HepG2 (cell line): ENCODE measurements around the gene FRMD3. TPM values are rescaled to one million over a fixed set of nuclear protein-coding genes. Genes with fewer than 3 reads are reported as not detected.
A peak's percentile ranks its signal among the peaks of the same experiment; 100 is the strongest.
"Not testable (repeated sequence)": the region's sequence is repeated elsewhere in the genome, so short reads cannot be mapped to it uniquely, and the experiment has no call there.

Experiments
- ATAC-seq: fragments of 200-7000 bp; cut with Tn5 transposase; 3 replicates; pipeline ENCODE4 v1.9.1; 2020; ENCODE audit warnings: mild to moderate bottlenecking, moderate library complexity
- BruUV-seq: library from RNA; stranded (reverse); fragments of 400-500 nt; replicated peaks from 2 replicates; lab custom pipeline; 2021; lab: Mats Ljungman, UMichigan
- CTCF ChIA-PET: fragments of 300-600 bp; formaldehyde crosslinking; extraction: SDS; loops from one replicate; lab custom pipeline; 2021; ENCODE audit warnings: low total read pairs, inconsistent platforms, low intra/inter-chr PET ratio; lab: Yijun Ruan, JAX
- POLR2A ChIA-PET: fragments of 350-600 bp; sonication (Branson Sonifier 250); formaldehyde crosslinking; loops from one replicate; lab custom pipeline; 2020; ENCODE audit warnings: antibody characterized with exemption, inconsistent platforms; lab: Yijun Ruan, JAX
- DNase-seq: peaks from one replicate; pipeline ENCODE4 v3.0.0-alpha.2; 2015; ENCODE audit warnings: low spot score
- FAIRE-seq: peaks from 3 replicates; lab custom pipeline; 2011; peaks lifted over from hg19 to GRCh38; lab: Jason Lieb, UNC
- H2AFZ ChIP-seq: one replicate; pipeline ENCODE4 v1.6.1; 2011; ENCODE audit warnings: low read length, inconsistent platforms
- H3K27ac ChIP-seq: fragments of 300-600 bp; 3 replicates; pipeline ENCODE4 v1.8.0; 2011; ENCODE audit warnings: mixed run types, mild to moderate bottlenecking, mixed read lengths, low read length, inconsistent platforms; ENCODE audit not compliant: insufficient read depth; ENCODE audit errors: extremely low read length
- H3K27me3 ChIP-seq, 2 experiments: fragments of 200-600 bp in 1 of 2; 2 replicates in 1 of 2; 3 replicates in 1 of 2; pipeline versions ENCODE4 v1.6.0 to v1.8.0; 2011; ENCODE audit warnings: low read length in 2 of 2, mild to moderate bottlenecking in 2 of 2, moderate library complexity in 2 of 2, inconsistent platforms in 1 of 2; ENCODE audit not compliant: insufficient read depth in 2 of 2, control insufficient read depth in 1 of 2
- H3K36me3 ChIP-seq, 2 experiments: fragments of 200-600 bp in 1 of 2; replicated peaks in 1 of 2; 2 replicates in 1 of 2; 3 replicates in 1 of 2; pipeline versions ENCODE4 v1.5.1 to v1.8.0; 2011; ENCODE audit warnings: low read length in 2 of 2, inconsistent platforms in 1 of 2; ENCODE audit not compliant: insufficient read depth in 2 of 2, control insufficient read depth in 1 of 2
- H3K4me1 ChIP-seq: 2 replicates; pipeline ENCODE4 v1.5.1; 2012; ENCODE audit warnings: low read length, inconsistent platforms; ENCODE audit not compliant: insufficient read depth
- H3K4me2 ChIP-seq: 2 replicates; pipeline ENCODE4 v1.6.0; 2011; ENCODE audit warnings: low read depth, low read length, inconsistent platforms
- H3K4me3 ChIP-seq, 3 experiments: fragments of 200-600 bp in 1 of 3; sonication (generic), shearing (Covaris generic) in 1 of 3; replicated peaks in 1 of 3; 2 replicates each; pipeline ENCODE4 v1.5.1; 2011 to 2016; ENCODE audit warnings: low read length in 3 of 3, inconsistent platforms in 2 of 3, low read depth in 2 of 3, mild to moderate bottlenecking in 2 of 3, control low read depth in 1 of 3, mixed read lengths in 1 of 3; ENCODE audit not compliant: insufficient read depth in 1 of 3
- H3K79me2 ChIP-seq: one replicate; pipeline ENCODE4 v1.6.1; 2011; ENCODE audit warnings: low read length, inconsistent platforms; ENCODE audit not compliant: insufficient read depth
- H3K9ac ChIP-seq: 2 replicates; pipeline ENCODE4 v1.6.0; 2011; ENCODE audit warnings: mild to moderate bottlenecking, low read depth, low read length, inconsistent platforms; ENCODE audit not compliant: insufficient read depth
- H3K9me3 ChIP-seq: 2 replicates; pipeline ENCODE4 v1.5.1; 2012; ENCODE audit warnings: mild to moderate bottlenecking, low read length
- H4K20me1 ChIP-seq: 2 replicates; pipeline ENCODE4 v1.6.0; 2011; ENCODE audit warnings: inconsistent platforms, mild to moderate bottlenecking, low read length, moderate library complexity; ENCODE audit not compliant: insufficient read depth
- TIGD3 ChIP-seq: sonication (generic); formaldehyde crosslinking; IDR thresholded peaks from 2 replicates; pipeline ENCODE4 v1.5.1; 2020; ENCODE audit warnings: mild to moderate bottlenecking, missing genetic modification reagents, borderline replicate concordance
- ZNF629 ChIP-seq: sonication (generic); formaldehyde crosslinking; conservative IDR thresholded peaks from 2 replicates; pipeline ENCODE4 v1.5.0; 2020; ENCODE audit warnings: missing genetic modification reagents
- WGBS: methylation state at CpG from one replicate; pipeline ENCODE4 v1.1.6; 2017; ENCODE audit warnings: low lambda C conversion rate; 5-methylcytosine and 5-hydroxymethylcytosine counted together
- in situ Hi-C: cut with HindIII; loops from 2 replicates; pipeline ENCODE4 v1.10.0; 2017; ENCODE audit warnings: low pct_unique_long_range_greater_than_20kb; ENCODE audit not compliant: extremely low pct_ligation_motif_present
- intact Hi-C: fragments of 100-400 bp; cut with micrococcal nuclease; formaldehyde crosslinking; loops from one replicate; pipeline ENCODE4 v1.10.0; 2022; ENCODE audit not compliant: unreplicated experiment
- polyA plus RNA-seq, 8 experiments: library from polyadenylated mRNA; depleted of rRNA in 3 of 8; stranded (reverse) in 7 of 8; unstranded in 1 of 8; fragments of >200 nt; fragmentation: Illumina TruSeq in 4 of 8; extraction: Trizol in 4 of 8; gene quantifications; 2 replicates each; pipeline versions ENCODE4 v1.2.1 to v1.2.3, GENCODE V29; 2011 to 2016; ENCODE audit warnings: low read depth in 4 of 8, missing spikeins in 1 of 8, mixed read lengths in 1 of 8; ENCODE audit not compliant: insufficient read depth in 1 of 8
- total RNA-seq, 5 experiments: library from RNA; depleted of rRNA; stranded (reverse); fragments of >200 nt; fragmentation: Illumina TruSeq; extraction: Trizol; gene quantifications; 2 replicates each; pipeline ENCODE4 v1.2.3, GENCODE V29; 2016; ENCODE audit warnings: low read depth in 1 of 5

The FRMD3 gene
- total and polyA plus RNA-seq, 2 of the 13 experiments (the other 11 are each of a cell fraction or from before 2014, with no cell fraction given): 3.2 to 7.7 TPM

- no peaks in the 10 kb centered on the region for H3K9me3 ChIP-seq
- no peak overlapping the region for H3K27ac ChIP-seq
- H3K4me1 ChIP-seq: peaks cover 15% of the 10 kb centered on the region
- H3K27me3 ChIP-seq: no peaks in the 10 kb centered on the region
- no peaks in the 10 kb centered on the region for H3K79me2 ChIP-seq
- peaks cover 0 to 13% of the 10 kb centered on the region in 2 experiments; a peak in 1 of 5 replicates for H3K36me3 ChIP-seq
- DNase-seq: no peak
- H3K9ac ChIP-seq: no peak overlapping the region
- no peak overlapping the region for H2AFZ ChIP-seq
- FAIRE-seq: no peak
- ATAC-seq: no peak
- in situ Hi-C loops: no loop called here
- TF ChIP-seq TIGD3 (CRISPR knock-in tag) (no peak), ZNF629 (CRISPR knock-in tag) (0 out of 2 replicates have a peak, but pooled peaks have one; percentile 12)
- H3K4me3 ChIP-seq: no peak overlapping the region
- intact Hi-C loops: no loop called here
- no TSS peak for BruUV-seq
- WGBS: 94% methylated on average over 3 of the region's 3 CpGs
- no peak overlapping the region for H3K4me2 ChIP-seq
- ChIA-PET POLR2A (no interaction called here), CTCF (no interaction called here)
- no peaks in the 10 kb centered on the region for H4K20me1 ChIP-seq
Measured at GRCh38 chr9:83359039-83359438, 179.2 kb downstream of the FRMD3 start.

GRCh38 chr9:83358493-83358892 lies 179.7 kb downstream of the FRMD3 start:
- H3K79me2 ChIP-seq, H3K4me2 ChIP-seq, ATAC-seq, H2AFZ ChIP-seq, H4K20me1 ChIP-seq, in situ Hi-C loops, H3K27me3 ChIP-seq, H3K9me3 ChIP-seq, CTCF ChIA-PET, H3K27ac ChIP-seq, DNase-seq, BruUV-seq, POLR2A ChIA-PET, intact Hi-C loops, H3K4me3 ChIP-seq, FAIRE-seq, H3K9ac ChIP-seq: not testable (repeated sequence)
- peaks cover 15% of the 10 kb centered on the region for H3K4me1 ChIP-seq
- 93% methylated on average over 4 of the region's 4 CpGs for WGBS
- H3K36me3 ChIP-seq: peaks cover 0 to 13% of the 10 kb centered on the region in 2 experiments; a peak in 1 of 5 replicates
